ENCODE data around the gene GCA. TPM values are rescaled to one million over a fixed set of nuclear protein-coding genes. Genes with fewer than 3 reads are reported as not detected.

Gene GCA
- total and polyA plus RNA-seq, 2 of the 13 experiments (the other 11 are each of a cell fraction or from before 2014, with no cell fraction given): 42.0 to 48.3 TPM

DNA sequence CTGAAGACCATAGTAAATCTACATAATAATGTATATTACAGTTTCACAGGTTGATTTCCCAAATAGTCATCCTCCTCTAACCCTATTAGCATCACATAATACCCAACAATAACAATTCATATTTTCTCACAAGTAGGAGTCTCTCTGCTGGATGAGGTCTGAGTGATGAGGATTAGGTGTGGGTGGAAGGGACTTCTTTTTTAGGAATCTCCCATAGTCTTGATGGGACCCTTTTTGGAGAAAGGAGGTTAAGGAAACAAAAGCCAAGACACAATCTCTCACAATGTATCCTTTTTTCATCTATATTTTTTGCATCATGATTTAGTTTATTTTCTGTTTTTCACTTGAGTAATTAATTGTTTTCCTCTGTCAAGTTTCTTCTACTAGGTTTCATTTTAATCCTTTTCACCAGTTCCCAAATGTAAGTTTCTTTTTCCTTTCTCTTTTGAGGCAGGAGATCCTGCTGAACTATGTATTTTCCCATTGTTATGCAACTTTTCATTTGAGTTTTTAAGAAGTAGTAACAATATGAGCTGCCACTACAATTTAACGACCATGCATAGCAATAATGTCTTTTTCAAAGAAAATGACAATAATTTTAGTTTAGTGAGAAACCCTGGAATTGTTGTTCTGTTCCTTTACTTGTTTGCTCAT, 22.9 kb upstream of the GCA start (continued):
- TF ChIP-seq ZNF891 (CRISPR knock-in tag; IDR thresholded peaks at IDR 0.05) (no peak), NFYC (CRISPR knock-in tag; IDR thresholded peaks at IDR 0.05) (no peak), THYN1 (CRISPR knock-in tag; IDR thresholded peaks at IDR 0.05; ENCODE audit: borderline replicate concordance, low read depth) (no peak), ZNF256 (CRISPR knock-in tag; conservative IDR thresholded peaks at IDR 0.05) (no peak), HNF1A (IDR thresholded peaks at IDR 0.05; ENCODE audit: low read depth) (no peak), HNF1A (CRISPR knock-in tag; IDR thresholded peaks at IDR 0.05; ENCODE audit: borderline replicate concordance) (no peak), MED13 (CRISPR knock-in tag; IDR thresholded peaks at IDR 0.05) (no peak)

- ChIA-PET CTCF (ENCODE audit: low intra/inter-chr PET ratio, low total read pairs) (no interaction called here), POLR2A (no interaction called here)
- Histone ChIP-seq H3K9ac (ENCODE audit: insufficient read depth, low read depth, low read length) (no peak overlapping the region), H3K4me2 (ENCODE audit: low read depth, low read length) (no peak overlapping the region), H3K36me3 (replicated peaks in 1 of 2; ENCODE audit: control insufficient read depth in 1 of 2, insufficient read depth in 2 of 2, low read length in 2 of 2) (no peaks in the 10 kb centered on the region), H4K20me1 (ENCODE audit: insufficient read depth, low read length) (no peaks in the 10 kb centered on the region), H2AFZ (ENCODE audit: low read length) (no peak overlapping the region), H3K9me3 (ENCODE audit: low read length) (peaks cover 7% of the 10 kb centered on the region; the same call in 1 of the 2 replicates), H3K79me2 (ENCODE audit: insufficient read depth, low read length) (no peaks in the 10 kb centered on the region), H3K4me3 (replicated peaks in 1 of 3; ENCODE audit: insufficient read depth in 1 of 3, low read depth in 2 of 3, low read length in 3 of 3) (no peak overlapping the region), H3K27ac (ENCODE audit: extremely low read length, insufficient read depth, low read length) (no peak overlapping the region), H3K4me1 (ENCODE audit: insufficient read depth, low read length) (peaks cover 1% of the 10 kb centered on the region; the same call in 1 of the 2 replicates), H3K27me3 (ENCODE audit: control insufficient read depth in 1 of 2, insufficient read depth in 2 of 2, low read length in 2 of 2) (no peaks in the 10 kb centered on the region; a peak in 1 of 5 replicates)
- DNase-seq (ENCODE audit: low spot score) (no peak), FAIRE-seq (no peak), ATAC-seq (no peak)
- BruUV-seq (replicated peaks): no TSS peak
- 76% methylated on average over 1 of the region's 1 CpG for WGBS (ENCODE audit: low lambda C conversion rate)
- in situ Hi-C loops (cut with HindIII; ENCODE audit: extremely low pct_ligation_motif_present, low pct_unique_long_range_greater_than_20kb): loop anchor here (25.0 kb wide), 1 partner anchor 338 kb away; no protein-coding TSS in a partner anchor
- intact Hi-C loops (cut with micrococcal nuclease; ENCODE audit: unreplicated experiment): no loop called here
- no peak for TF ChIP-seq ZNF138 (CRISPR knock-in tag; IDR thresholded peaks at IDR 0.05; ENCODE audit: low read depth)
- TF ChIP-seq, protein P1, sequence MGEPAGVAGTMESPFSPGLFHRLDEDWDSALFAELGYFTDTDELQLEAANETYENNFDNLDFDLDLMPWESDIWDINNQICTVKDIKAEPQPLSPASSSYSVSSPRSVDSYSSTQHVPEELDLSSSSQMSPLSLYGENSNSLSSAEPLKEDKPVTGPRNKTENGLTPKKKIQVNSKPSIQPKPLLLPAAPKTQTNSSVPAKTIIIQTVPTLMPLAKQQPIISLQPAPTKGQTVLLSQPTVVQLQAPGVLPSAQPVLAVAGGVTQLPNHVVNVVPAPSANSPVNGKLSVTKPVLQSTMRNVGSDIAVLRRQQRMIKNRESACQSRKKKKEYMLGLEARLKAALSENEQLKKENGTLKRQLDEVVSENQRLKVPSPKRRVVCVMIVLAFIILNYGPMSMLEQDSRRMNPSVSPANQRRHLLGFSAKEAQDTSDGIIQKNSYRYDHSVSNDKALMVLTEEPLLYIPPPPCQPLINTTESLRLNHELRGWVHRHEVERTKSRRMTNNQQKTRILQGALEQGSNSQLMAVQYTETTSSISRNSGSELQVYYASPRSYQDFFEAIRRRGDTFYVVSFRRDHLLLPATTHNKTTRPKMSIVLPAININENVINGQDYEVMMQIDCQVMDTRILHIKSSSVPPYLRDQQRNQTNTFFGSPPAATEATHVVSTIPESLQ (CRISPR knock-in tag; conservative IDR thresholded peaks at IDR 0.05): no peak
- TF ChIP-seq RBFOX2 (IDR thresholded peaks at IDR 0.05; ENCODE audit: low read depth, low read length): no peak
- TF ChIP-seq, protein P2, sequence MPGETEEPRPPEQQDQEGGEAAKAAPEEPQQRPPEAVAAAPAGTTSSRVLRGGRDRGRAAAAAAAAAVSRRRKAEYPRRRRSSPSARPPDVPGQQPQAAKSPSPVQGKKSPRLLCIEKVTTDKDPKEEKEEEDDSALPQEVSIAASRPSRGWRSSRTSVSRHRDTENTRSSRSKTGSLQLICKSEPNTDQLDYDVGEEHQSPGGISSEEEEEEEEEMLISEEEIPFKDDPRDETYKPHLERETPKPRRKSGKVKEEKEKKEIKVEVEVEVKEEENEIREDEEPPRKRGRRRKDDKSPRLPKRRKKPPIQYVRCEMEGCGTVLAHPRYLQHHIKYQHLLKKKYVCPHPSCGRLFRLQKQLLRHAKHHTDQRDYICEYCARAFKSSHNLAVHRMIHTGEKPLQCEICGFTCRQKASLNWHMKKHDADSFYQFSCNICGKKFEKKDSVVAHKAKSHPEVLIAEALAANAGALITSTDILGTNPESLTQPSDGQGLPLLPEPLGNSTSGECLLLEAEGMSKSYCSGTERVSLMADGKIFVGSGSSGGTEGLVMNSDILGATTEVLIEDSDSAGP (CRISPR knock-in tag; IDR thresholded peaks at IDR 0.05; ENCODE audit: borderline replicate concordance): no peak
- no peak for TF ChIP-seq ZNF543 (CRISPR knock-in tag; IDR thresholded peaks at IDR 0.05)
- TF ChIP-seq DMTF1 (CRISPR knock-in tag; IDR thresholded peaks at IDR 0.05): no peak
These were observed 19.0 kb upstream of the GCA start for GRCh38 chr2:162324953-162325352.
